Measurements from ENCODE around the gene ILDR1.

Gene ILDR1

GRCh38 chr3:122003112-122003511 lies 18.9 kb downstream of the ILDR1 start:
- Histone ChIP-seq H3K9ac (ENCODE audit: low read length) (no peak overlapping the region), H3K4me3 (ENCODE audit: low read depth, low read length) (no peak overlapping the region), H3K27ac (ENCODE audit: low read depth, low read length) (no peak overlapping the region), H3K4me1 (ENCODE audit: control insufficient read depth, insufficient read depth, low read length) (peaks cover 33% of the 10 kb centered on the region), H3K36me3 (ENCODE audit: control insufficient read depth, insufficient read depth, low read length) (no peaks in the 10 kb centered on the region), H3K27me3 (ENCODE audit: control insufficient read depth, insufficient read depth, low read length) (no peaks in the 10 kb centered on the region), H3K9me3 (ENCODE audit: control insufficient read depth, insufficient read depth, low read depth, low read length) (no peaks in the 10 kb centered on the region)

- H3K9me3 ChIP-seq (ENCODE audit: control insufficient read depth, insufficient read depth, low read depth, low read length) = no peaks in the 10 kb centered on the region
- no peak overlapping the region for H3K27ac ChIP-seq (ENCODE audit: low read depth, low read length)
- no peaks in the 10 kb centered on the region for H3K27me3 ChIP-seq (ENCODE audit: control insufficient read depth, insufficient read depth, low read length)
- H3K36me3 ChIP-seq (ENCODE audit: control insufficient read depth, insufficient read depth, low read length) = no peaks in the 10 kb centered on the region
- peaks cover 33% of the 10 kb centered on the region for H3K4me1 ChIP-seq (ENCODE audit: control insufficient read depth, insufficient read depth, low read length)
- no peak overlapping the region for H3K9ac ChIP-seq (ENCODE audit: low read length)
- H3K4me3 ChIP-seq (ENCODE audit: low read depth, low read length) = no peak overlapping the region
Observed at GRCh38 chr3:122002611-122003010, 19.4 kb downstream of the ILDR1 start.

GRCh38 chr3:122001892-122002291 lies 20.2 kb downstream of the ILDR1 start:
- Histone ChIP-seq H3K4me3 (ENCODE audit: low read depth, low read length) (no peak overlapping the region), H3K27me3 (ENCODE audit: control insufficient read depth, insufficient read depth, low read length) (no peaks in the 10 kb centered on the region), H3K36me3 (ENCODE audit: control insufficient read depth, insufficient read depth, low read length) (no peaks in the 10 kb centered on the region), H3K4me1 (ENCODE audit: control insufficient read depth, insufficient read depth, low read length) (peaks cover 33% of the 10 kb centered on the region), H3K9me3 (ENCODE audit: control insufficient read depth, insufficient read depth, low read depth, low read length) (no peaks in the 10 kb centered on the region), H3K9ac (ENCODE audit: low read length) (no peak overlapping the region), H3K27ac (ENCODE audit: low read depth, low read length) (no peak overlapping the region)

GRCh38 chr3:122000936-122001605 lies 21.0 kb downstream of the ILDR1 start:
- no peak overlapping the region for H3K27ac ChIP-seq (ENCODE audit: low read depth, low read length)
- H3K27me3 ChIP-seq (ENCODE audit: control insufficient read depth, insufficient read depth, low read length) = no peaks in the 10 kb centered on the region
- no peak overlapping the region for H3K4me3 ChIP-seq (ENCODE audit: low read depth, low read length)
- H3K9me3 ChIP-seq (ENCODE audit: control insufficient read depth, insufficient read depth, low read depth, low read length) = no peaks in the 10 kb centered on the region
- no peak overlapping the region for H3K9ac ChIP-seq (ENCODE audit: low read length)
- peaks cover 31% of the 10 kb centered on the region for H3K4me1 ChIP-seq (ENCODE audit: control insufficient read depth, insufficient read depth, low read length)
- no peaks in the 10 kb centered on the region for H3K36me3 ChIP-seq (ENCODE audit: control insufficient read depth, insufficient read depth, low read length)

- Histone ChIP-seq H3K9ac (ENCODE audit: low read length) (no peak overlapping the region), H3K27ac (ENCODE audit: low read depth, low read length) (no peak overlapping the region), H3K9me3 (ENCODE audit: control insufficient read depth, insufficient read depth, low read depth, low read length) (no peaks in the 10 kb centered on the region), H3K27me3 (ENCODE audit: control insufficient read depth, insufficient read depth, low read length) (no peaks in the 10 kb centered on the region), H3K36me3 (ENCODE audit: control insufficient read depth, insufficient read depth, low read length) (no peaks in the 10 kb centered on the region), H3K4me1 (ENCODE audit: control insufficient read depth, insufficient read depth, low read length) (peaks cover 23% of the 10 kb centered on the region), H3K4me3 (ENCODE audit: low read depth, low read length) (no peak overlapping the region)
Observed at GRCh38 chr3:121999931-122000330, 22.1 kb downstream of the ILDR1 start.

GRCh38 chr3:121998611-121999473 lies 23.2 kb downstream of the ILDR1 start:
- Histone ChIP-seq H3K4me1 (ENCODE audit: control insufficient read depth, insufficient read depth, low read length) (peaks cover 13% of the 10 kb centered on the region), H3K9me3 (ENCODE audit: control insufficient read depth, insufficient read depth, low read depth, low read length) (no peaks in the 10 kb centered on the region), H3K9ac (ENCODE audit: low read length) (no peak overlapping the region), H3K27me3 (ENCODE audit: control insufficient read depth, insufficient read depth, low read length) (no peaks in the 10 kb centered on the region), H3K4me3 (ENCODE audit: low read depth, low read length) (no peak overlapping the region), H3K36me3 (ENCODE audit: control insufficient read depth, insufficient read depth, low read length) (no peaks in the 10 kb centered on the region), H3K27ac (ENCODE audit: low read depth, low read length) (no peak overlapping the region)

GRCh38 chr3:121998030-121998580 lies 23.9 kb downstream of the ILDR1 start:
- no peaks in the 10 kb centered on the region for H3K36me3 ChIP-seq (ENCODE audit: control insufficient read depth, insufficient read depth, low read length)
- H3K9ac ChIP-seq (ENCODE audit: low read length) = no peak overlapping the region
- H3K27me3 ChIP-seq (ENCODE audit: control insufficient read depth, insufficient read depth, low read length) = no peaks in the 10 kb centered on the region
- H3K27ac ChIP-seq (ENCODE audit: low read depth, low read length) = no peak overlapping the region
- H3K4me1 ChIP-seq (ENCODE audit: control insufficient read depth, insufficient read depth, low read length) = peaks cover 9% of the 10 kb centered on the region
- H3K4me3 ChIP-seq (ENCODE audit: low read depth, low read length) = no peak overlapping the region
- H3K9me3 ChIP-seq (ENCODE audit: control insufficient read depth, insufficient read depth, low read depth, low read length) = no peaks in the 10 kb centered on the region

GRCh38 chr3:121997372-121997771 lies 24.7 kb downstream of the ILDR1 start:
- Histone ChIP-seq H3K36me3 (ENCODE audit: control insufficient read depth, insufficient read depth, low read length) (no peaks in the 10 kb centered on the region), H3K9me3 (ENCODE audit: control insufficient read depth, insufficient read depth, low read depth, low read length) (no peaks in the 10 kb centered on the region), H3K27me3 (ENCODE audit: control insufficient read depth, insufficient read depth, low read length) (no peaks in the 10 kb centered on the region), H3K4me3 (ENCODE audit: low read depth, low read length) (no peak overlapping the region), H3K4me1 (ENCODE audit: control insufficient read depth, insufficient read depth, low read length) (peaks cover 8% of the 10 kb centered on the region), H3K9ac (ENCODE audit: low read length) (no peak overlapping the region), H3K27ac (ENCODE audit: low read depth, low read length) (no peak overlapping the region)

GRCh38 chr3:121996441-121996840 lies 25.6 kb downstream of the ILDR1 start:
- no peak overlapping the region for H3K9ac ChIP-seq (ENCODE audit: low read length)
- peaks cover 8% of the 10 kb centered on the region for H3K4me1 ChIP-seq (ENCODE audit: control insufficient read depth, insufficient read depth, low read length)
- H3K27me3 ChIP-seq (ENCODE audit: control insufficient read depth, insufficient read depth, low read length) = no peaks in the 10 kb centered on the region
- no peaks in the 10 kb centered on the region for H3K36me3 ChIP-seq (ENCODE audit: control insufficient read depth, insufficient read depth, low read length)
- no peak overlapping the region for H3K4me3 ChIP-seq (ENCODE audit: low read depth, low read length)
- no peak overlapping the region for H3K27ac ChIP-seq (ENCODE audit: low read depth, low read length)
- H3K9me3 ChIP-seq (ENCODE audit: control insufficient read depth, insufficient read depth, low read depth, low read length) = no peaks in the 10 kb centered on the region

GRCh38 chr3:121995161-121996137 lies 26.6 kb downstream of the ILDR1 start:
- no peak overlapping the region for H3K9ac ChIP-seq (ENCODE audit: low read length)

More at GRCh38 chr3:121995161-121996137, 26.6 kb downstream of the ILDR1 start:
- no peaks in the 10 kb centered on the region; the same call in 1 of the 2 replicates for H3K4me1 ChIP-seq (ENCODE audit: control insufficient read depth, insufficient read depth, low read length)
- H3K27ac ChIP-seq (ENCODE audit: low read depth, low read length) = no peak overlapping the region
- no peak overlapping the region for H3K4me3 ChIP-seq (ENCODE audit: low read depth, low read length)
- no peaks in the 10 kb centered on the region for H3K27me3 ChIP-seq (ENCODE audit: control insufficient read depth, insufficient read depth, low read length)
- no peaks in the 10 kb centered on the region for H3K36me3 ChIP-seq (ENCODE audit: control insufficient read depth, insufficient read depth, low read length)
- no peaks in the 10 kb centered on the region for H3K9me3 ChIP-seq (ENCODE audit: control insufficient read depth, insufficient read depth, low read depth, low read length)
